Measurements from ENCODE around the gene GBX2. TPM values are rescaled to one million over a fixed set of nuclear protein-coding genes. Genes with fewer than 3 reads are reported as not detected.

The GBX2 gene
- total and polyA plus RNA-seq, 2 of the 8 experiments (the other 6 are each of a cell fraction or from before 2014, with no cell fraction given) = 0.38 to 0.89 TPM

GRCh38 chr2:236120141-236120601 is 48.0 kb downstream of the GBX2 start (continued):
- TF ChIP-seq SAP30 (IDR thresholded peaks at IDR 0.05; ENCODE audit: insufficient read depth, insufficient replicate concordance, low read length) (no peak), CREB1 (IDR thresholded peaks at IDR 0.05) (no peak), CHD2 (IDR thresholded peaks at IDR 0.05; ENCODE audit: low read length) (no peak), RFX5 (IDR thresholded peaks at IDR 0.05; ENCODE audit: borderline replicate concordance, low read depth, low read length) (no peak), YY1 (IDR thresholded peaks at IDR 0.05; ENCODE audit: low read depth, low read length) (no peak), TCF12 (IDR thresholded peaks at IDR 0.05; ENCODE audit: low read depth, low read length) (no peak), SIRT6 (IDR thresholded peaks at IDR 0.05; ENCODE audit: low read length) (no peak)

All from H1 (cell line).